ENCODE results near the gene TK2.

DNA sequence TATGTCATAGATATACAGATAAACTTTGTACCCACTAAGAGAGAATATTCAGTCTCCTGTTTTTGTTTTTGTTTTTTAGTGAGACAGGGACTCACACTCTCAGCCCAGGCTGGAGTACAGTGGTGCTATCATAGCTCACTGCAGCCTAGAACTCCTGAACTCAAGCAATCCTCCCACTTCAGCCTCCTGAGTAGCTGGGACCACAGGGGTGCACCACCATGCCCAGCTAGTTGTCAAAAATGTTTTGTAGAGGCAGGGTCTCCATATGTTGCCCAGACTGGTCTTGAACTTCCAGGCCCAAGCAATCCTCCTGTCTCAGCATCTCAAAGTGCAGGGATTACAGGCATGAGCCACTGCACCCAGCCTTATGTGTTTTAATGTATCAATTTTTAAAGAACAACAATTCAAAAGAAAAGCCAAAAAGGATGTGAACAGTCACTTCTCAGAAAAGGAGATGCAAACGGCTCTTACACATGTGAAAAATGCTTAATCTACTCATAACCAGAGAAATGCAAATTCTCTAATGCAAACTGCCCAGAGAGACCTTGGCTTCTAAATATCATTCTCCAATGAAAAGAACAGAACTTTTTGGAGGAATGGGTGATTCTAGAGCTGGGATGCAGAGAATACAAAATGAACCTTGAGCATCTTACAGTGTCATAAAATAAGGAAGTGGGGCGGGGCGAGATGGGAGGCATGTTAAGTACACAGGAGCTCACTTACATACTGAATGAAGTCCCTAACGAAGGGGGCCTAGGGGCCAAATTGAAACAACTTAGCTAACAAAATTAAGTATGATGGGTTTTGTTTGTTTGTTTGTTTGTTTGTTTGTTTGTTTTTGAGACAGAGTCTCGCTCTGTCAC, 47.3 kb upstream of the TK2 start:
- TF ChIP-seq EP300 (IDR thresholded peaks at IDR 0.05; ENCODE audit: low read depth) (no peak), POLR2AphosphoS5 (IDR thresholded peaks at IDR 0.05) (no peak)
- TF ChIP-seq, protein P1, sequence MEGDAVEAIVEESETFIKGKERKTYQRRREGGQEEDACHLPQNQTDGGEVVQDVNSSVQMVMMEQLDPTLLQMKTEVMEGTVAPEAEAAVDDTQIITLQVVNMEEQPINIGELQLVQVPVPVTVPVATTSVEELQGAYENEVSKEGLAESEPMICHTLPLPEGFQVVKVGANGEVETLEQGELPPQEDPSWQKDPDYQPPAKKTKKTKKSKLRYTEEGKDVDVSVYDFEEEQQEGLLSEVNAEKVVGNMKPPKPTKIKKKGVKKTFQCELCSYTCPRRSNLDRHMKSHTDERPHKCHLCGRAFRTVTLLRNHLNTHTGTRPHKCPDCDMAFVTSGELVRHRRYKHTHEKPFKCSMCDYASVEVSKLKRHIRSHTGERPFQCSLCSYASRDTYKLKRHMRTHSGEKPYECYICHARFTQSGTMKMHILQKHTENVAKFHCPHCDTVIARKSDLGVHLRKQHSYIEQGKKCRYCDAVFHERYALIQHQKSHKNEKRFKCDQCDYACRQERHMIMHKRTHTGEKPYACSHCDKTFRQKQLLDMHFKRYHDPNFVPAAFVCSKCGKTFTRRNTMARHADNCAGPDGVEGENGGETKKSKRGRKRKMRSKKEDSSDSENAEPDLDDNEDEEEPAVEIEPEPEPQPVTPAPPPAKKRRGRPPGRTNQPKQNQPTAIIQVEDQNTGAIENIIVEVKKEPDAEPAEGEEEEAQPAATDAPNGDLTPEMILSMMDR (IDR thresholded peaks at IDR 0.05), result no peak

Data from transverse colon (tissue), 4 donors.